ENCODE data around the gene SMAD6. TPM values are rescaled to one million over a fixed set of nuclear protein-coding genes. Genes with fewer than 3 reads are reported as not detected.
A peak's percentile ranks its signal among the peaks of the same experiment; 100 is the strongest.

Gene SMAD6
- total and polyA plus RNA-seq, 12 donors, result 1.9 to 31.9 (median 7.4) TPM

DNA sequence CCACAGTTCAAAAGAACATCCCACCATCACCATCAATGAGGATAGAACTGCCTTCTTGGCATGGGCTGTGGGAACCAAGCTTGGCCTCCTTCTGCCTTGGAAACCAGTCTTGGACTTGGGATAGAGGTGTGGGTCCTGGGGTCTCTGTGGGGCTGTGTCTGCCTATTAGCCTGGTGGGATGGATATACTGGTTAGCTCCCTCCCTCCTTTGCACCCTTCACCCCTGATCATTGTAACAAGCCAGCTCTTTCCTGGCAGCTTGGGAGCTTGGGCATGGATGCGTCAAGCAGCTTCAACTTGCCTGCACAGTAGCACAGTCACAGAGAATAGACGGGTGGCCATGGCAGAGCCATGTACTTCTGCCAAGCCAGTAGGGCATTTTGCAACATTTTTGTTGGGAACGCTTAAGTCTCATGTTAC lies 65.2 kb downstream of the SMAD6 start:
- DNase-seq, result no peak
- 88 to 97% (median 90%) methylated on average over 3 of the region's 3 CpGs for WGBS, 4 donors
- TF ChIP-seq POLR2A (IDR thresholded peaks at IDR 0.05) (no peak), CTCF (IDR thresholded peaks at IDR 0.05) (no peak)
- Histone ChIP-seq H3K27me3 (no peaks in the 10 kb centered on the region), H3K4me1 (replicated peaks in 1 of 2) (peaks cover 14 to 34% of the 10 kb centered on the region in 2 donors), H3K9me3 (replicated peaks in 1 of 3) (no peaks in the 10 kb centered on the region), H3K36me3 (replicated peaks in 1 of 2) (no peaks in the 10 kb centered on the region), H3K4me3 (no peak overlapping the region), H3K27ac (no peak overlapping the region)
- intact Hi-C loops (cut with DNase I), result no loop called here

DNA sequence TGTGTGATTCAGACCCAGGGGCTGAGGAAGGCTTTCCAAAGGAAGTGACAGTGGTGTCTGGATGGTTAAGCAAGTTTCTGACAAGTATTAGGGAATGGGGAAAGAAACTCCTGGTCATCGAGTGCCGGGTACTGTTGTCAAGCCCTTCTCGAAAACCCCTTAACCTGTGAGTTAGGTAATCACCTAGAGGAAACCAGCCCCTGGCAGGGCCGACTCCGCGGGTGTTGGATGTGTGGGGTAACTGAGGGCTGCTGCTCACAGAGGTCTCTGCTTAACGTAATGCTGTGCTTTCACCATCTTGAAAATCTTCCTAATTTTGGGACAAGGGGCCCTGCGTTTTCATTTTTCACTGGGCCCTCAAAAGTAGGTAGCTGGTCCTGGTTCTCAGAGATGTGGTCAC lies 67.0 kb downstream of the SMAD6 start:
- Histone ChIP-seq H3K9me3 (replicated peaks in 1 of 3) (no peaks in the 10 kb centered on the region), H3K36me3 (replicated peaks in 1 of 2) (no peaks in the 10 kb centered on the region), H3K27me3 (no peaks in the 10 kb centered on the region), H3K4me3 (no peak overlapping the region), H3K27ac (no peak overlapping the region), H3K4me1 (replicated peaks in 1 of 2) (peaks cover 0 to 25% of the 10 kb centered on the region in 2 donors)
- intact Hi-C loops (cut with DNase I), result no loop called here
- no peak for TF ChIP-seq CTCF (IDR thresholded peaks at IDR 0.05)
- TF ChIP-seq POLR2A (IDR thresholded peaks at IDR 0.05), result no peak
- WGBS, 4 donors, result 88 to 91% (median 90%) methylated on average over 3 to 8 of the region's 8 CpGs
- DNase-seq, result no peak

GRCh38 chr15:66770518-66771350 lies 68.7 kb downstream of the SMAD6 start:
- intact Hi-C loops (cut with DNase I), result loop anchor here (5.0 kb wide), 3 partner anchors 53 to 168 kb away; no protein-coding TSS in a partner anchor
- Histone ChIP-seq H3K36me3 (replicated peaks in 1 of 2) (no peaks in the 10 kb centered on the region), H3K4me1 (replicated peaks in 1 of 2) (peaks cover 0 to 12% of the 10 kb centered on the region in 2 donors), H3K4me3 (no peak overlapping the region), H3K9me3 (replicated peaks in 1 of 3) (no peaks in the 10 kb centered on the region), H3K27me3 (no peaks in the 10 kb centered on the region), H3K27ac (peak overlapping the region in 1 of 5 donors; percentile 15)
- WGBS, 4 donors, result 76 to 86% (median 79%) methylated on average over 14 of the region's 14 CpGs
- TF ChIP-seq POLR2A (IDR thresholded peaks at IDR 0.05), result no peak
- no peak for TF ChIP-seq CTCF (IDR thresholded peaks at IDR 0.05)
- no peak for DNase-seq

DNA sequence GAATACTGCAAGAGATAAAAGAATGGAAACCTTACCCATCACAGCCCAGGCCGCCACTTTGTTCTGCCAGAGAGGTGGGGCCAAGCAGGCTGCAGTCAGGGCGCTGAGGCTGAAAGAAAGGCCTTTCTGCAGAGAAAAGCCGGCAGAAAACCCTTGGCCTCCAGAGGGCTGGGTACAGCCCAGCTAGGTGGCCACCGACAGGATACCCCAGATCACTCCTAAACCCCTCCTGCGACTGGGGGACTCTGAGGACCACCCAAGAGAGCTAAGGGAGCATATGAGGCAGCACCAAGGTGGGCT lies 69.3 kb downstream of the SMAD6 start:
- TF ChIP-seq CTCF (IDR thresholded peaks at IDR 0.05) (no peak), POLR2A (IDR thresholded peaks at IDR 0.05) (no peak)
- intact Hi-C loops (cut with DNase I), result loop anchor here (5.0 kb wide), 3 partner anchors 54 to 169 kb away; no protein-coding TSS in a partner anchor
- DNase-seq, result no peak
- Histone ChIP-seq H3K4me1 (replicated peaks in 1 of 2) (peaks cover 0 to 6% of the 10 kb centered on the region in 2 donors), H3K36me3 (replicated peaks in 1 of 2) (no peaks in the 10 kb centered on the region), H3K27me3 (no peaks in the 10 kb centered on the region), H3K9me3 (replicated peaks in 1 of 3) (no peaks in the 10 kb centered on the region), H3K27ac (no peak overlapping the region), H3K4me3 (no peak overlapping the region)
- WGBS, 4 donors, result 73 to 90% (median 84%) methylated on average over 5 of the region's 5 CpGs
